Loucy (cell line): ENCODE data around the gene CACNA2D3.

Experiments
- EZH2phosphoT487 ChIP-seq: fragments of 200-600 bp; IDR thresholded peaks from 2 replicates; pipeline ENCODE4 v1.6.1; 2018; ENCODE audit warnings: antibody characterized with exemption, mild to moderate bottlenecking, moderate library complexity, borderline replicate concordance
- TF ChIP-seq, protein P1 (sequence below): fragments of 200-600 bp; sonication (generic); conservative IDR thresholded peaks from 2 replicates; pipeline ENCODE4 v1.5.1; 2014; ENCODE audit warnings: mild to moderate bottlenecking, antibody characterized with exemption, low read length

DNA sequence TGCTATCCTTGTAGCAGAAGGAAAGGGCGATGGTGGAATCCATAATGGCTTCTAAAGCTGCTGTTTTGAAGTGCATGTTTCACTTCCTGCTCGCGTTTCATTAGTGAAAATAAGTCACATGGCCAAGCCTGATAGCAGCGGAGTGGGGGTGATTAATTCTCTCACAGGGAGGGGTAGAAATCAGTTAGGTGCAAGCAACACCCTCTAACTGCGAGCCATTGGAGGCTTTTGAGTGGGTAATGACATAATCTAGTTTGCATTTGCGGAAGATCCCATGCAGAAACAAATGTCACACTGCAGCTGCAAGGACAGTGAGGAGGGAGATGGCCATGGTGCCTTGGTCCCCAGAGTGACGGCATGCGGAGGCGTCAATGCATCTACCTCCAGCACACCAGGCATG lies 41.1 kb downstream of the CACNA2D3 start:
- TF ChIP-seq, protein P1, sequence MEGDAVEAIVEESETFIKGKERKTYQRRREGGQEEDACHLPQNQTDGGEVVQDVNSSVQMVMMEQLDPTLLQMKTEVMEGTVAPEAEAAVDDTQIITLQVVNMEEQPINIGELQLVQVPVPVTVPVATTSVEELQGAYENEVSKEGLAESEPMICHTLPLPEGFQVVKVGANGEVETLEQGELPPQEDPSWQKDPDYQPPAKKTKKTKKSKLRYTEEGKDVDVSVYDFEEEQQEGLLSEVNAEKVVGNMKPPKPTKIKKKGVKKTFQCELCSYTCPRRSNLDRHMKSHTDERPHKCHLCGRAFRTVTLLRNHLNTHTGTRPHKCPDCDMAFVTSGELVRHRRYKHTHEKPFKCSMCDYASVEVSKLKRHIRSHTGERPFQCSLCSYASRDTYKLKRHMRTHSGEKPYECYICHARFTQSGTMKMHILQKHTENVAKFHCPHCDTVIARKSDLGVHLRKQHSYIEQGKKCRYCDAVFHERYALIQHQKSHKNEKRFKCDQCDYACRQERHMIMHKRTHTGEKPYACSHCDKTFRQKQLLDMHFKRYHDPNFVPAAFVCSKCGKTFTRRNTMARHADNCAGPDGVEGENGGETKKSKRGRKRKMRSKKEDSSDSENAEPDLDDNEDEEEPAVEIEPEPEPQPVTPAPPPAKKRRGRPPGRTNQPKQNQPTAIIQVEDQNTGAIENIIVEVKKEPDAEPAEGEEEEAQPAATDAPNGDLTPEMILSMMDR: no peak
- TF ChIP-seq EZH2phosphoT487: no peak
